B cell (primary cell): ENCODE results near the gene STAG2.
"Not testable (repeated sequence)": the region's sequence is repeated elsewhere in the genome, so short reads cannot be mapped to it uniquely, and the experiment has no call there.

Experiments used
- EZH2 ChIP-seq: IDR thresholded peaks from 2 replicates; pipeline ENCODE4 v1.6.1; 2012; ENCODE audit warnings: borderline replicate concordance, low read depth, mild to moderate bottlenecking, moderate library complexity, low read length; ENCODE audit not compliant: insufficient read depth, poor library complexity, severe bottlenecking
- TF ChIP-seq, protein P1 (sequence below): fragments of 200-600 bp; IDR thresholded peaks from one replicate; pipeline ENCODE4 v1.8.0; 2022; ENCODE audit warnings: antibody characterized with exemption, mild to moderate bottlenecking

DNA sequence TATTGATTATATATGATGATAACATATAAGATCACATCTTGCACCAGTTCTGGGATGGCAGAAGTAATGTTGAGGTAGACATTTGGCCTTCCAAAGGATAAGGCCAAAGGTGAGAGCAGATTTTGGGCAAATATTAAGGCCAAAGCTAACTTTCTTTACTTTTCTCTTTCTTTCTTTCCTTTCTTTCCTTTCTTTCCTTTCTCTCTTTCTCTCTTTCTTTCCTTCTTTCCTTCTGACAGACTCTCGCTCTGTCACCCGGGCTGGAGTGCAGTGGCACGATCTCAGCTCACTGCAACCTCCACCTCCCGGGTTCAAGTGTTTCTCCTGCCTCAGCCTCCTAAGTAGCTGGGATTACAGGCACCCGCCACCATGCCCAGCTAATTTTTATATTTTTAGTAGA lies 170.9 kb downstream of the STAG2 start:
- TF ChIP-seq, protein P1, sequence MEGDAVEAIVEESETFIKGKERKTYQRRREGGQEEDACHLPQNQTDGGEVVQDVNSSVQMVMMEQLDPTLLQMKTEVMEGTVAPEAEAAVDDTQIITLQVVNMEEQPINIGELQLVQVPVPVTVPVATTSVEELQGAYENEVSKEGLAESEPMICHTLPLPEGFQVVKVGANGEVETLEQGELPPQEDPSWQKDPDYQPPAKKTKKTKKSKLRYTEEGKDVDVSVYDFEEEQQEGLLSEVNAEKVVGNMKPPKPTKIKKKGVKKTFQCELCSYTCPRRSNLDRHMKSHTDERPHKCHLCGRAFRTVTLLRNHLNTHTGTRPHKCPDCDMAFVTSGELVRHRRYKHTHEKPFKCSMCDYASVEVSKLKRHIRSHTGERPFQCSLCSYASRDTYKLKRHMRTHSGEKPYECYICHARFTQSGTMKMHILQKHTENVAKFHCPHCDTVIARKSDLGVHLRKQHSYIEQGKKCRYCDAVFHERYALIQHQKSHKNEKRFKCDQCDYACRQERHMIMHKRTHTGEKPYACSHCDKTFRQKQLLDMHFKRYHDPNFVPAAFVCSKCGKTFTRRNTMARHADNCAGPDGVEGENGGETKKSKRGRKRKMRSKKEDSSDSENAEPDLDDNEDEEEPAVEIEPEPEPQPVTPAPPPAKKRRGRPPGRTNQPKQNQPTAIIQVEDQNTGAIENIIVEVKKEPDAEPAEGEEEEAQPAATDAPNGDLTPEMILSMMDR: not testable (repeated sequence)
- TF ChIP-seq EZH2: not testable (repeated sequence)
